Measurements from ENCODE around the gene C19orf67. TPM values are rescaled to one million over a fixed set of nuclear protein-coding genes. Genes with fewer than 3 reads are reported as not detected.

The C19orf67 gene
- total and polyA plus RNA-seq, 2 of the 13 experiments (the other 11 are each of a cell fraction or from before 2014, with no cell fraction given): 0.11 to 0.32 TPM

DNA sequence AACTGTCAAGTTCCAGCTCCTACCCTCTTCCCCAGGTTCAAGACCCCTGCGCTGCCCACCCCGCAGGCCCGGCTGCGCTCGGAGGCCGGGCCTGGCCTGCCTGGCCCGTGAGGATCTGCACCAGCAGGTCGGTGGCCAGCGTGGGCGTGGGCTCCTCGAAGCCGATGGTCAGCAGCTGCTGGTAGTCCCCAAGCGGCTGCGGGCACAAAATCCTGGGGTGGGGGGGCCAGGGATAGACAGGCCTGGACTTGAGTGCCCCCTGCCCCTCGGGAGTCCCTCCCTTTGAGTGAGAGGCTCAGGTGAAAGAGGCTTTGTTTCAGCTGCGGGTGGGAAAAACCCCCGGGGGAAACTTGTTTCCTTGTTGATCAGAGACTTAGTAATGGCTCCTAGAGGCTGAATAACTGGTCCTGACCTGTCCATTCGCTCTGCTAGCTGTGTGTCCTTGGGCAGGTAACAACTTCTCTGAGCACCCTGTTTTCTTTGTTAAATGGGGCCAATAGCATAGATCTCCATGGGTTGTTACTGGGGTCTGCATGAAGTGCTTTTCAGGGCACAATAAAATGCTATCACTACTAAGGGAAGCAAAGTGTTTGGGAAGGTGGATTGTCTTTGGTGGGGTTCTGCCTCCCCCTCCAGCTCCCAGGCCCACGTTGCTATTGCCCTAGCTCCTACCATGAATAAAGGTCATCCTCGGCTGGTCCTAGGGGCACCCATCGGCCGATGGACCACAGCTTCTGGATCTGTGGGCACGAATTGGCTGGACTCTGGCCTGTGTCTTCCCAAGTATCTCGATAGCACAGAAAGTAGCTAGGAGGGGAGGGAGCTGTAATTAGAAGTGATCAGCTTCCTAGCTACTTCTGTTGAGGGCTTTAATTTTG is 3.5 kb downstream of the C19orf67 start (continued):
- TF ChIP-seq ZNF619 (CRISPR knock-in tag; IDR thresholded peaks at IDR 0.05): no peak
- 0 out of 2 replicates have a peak, but pooled peaks have one; percentile 67 for TF ChIP-seq ZNF484 (CRISPR knock-in tag; IDR thresholded peaks at IDR 0.05; ENCODE audit: borderline replicate concordance, low read depth)
- peak; percentile 11; the same call in 1 of the 2 replicates for TF ChIP-seq ZNF563 (CRISPR knock-in tag; IDR thresholded peaks at IDR 0.05)
- TF ChIP-seq GFI1 (CRISPR knock-in tag; IDR thresholded peaks at IDR 0.05; ENCODE audit: borderline replicate concordance): no peak
- no peak for TF ChIP-seq GPBP1L1 (CRISPR knock-in tag; IDR thresholded peaks at IDR 0.05)
- TF ChIP-seq, protein P1, sequence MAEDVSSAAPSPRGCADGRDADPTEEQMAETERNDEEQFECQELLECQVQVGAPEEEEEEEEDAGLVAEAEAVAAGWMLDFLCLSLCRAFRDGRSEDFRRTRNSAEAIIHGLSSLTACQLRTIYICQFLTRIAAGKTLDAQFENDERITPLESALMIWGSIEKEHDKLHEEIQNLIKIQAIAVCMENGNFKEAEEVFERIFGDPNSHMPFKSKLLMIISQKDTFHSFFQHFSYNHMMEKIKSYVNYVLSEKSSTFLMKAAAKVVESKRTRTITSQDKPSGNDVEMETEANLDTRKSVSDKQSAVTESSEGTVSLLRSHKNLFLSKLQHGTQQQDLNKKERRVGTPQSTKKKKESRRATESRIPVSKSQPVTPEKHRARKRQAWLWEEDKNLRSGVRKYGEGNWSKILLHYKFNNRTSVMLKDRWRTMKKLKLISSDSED (CRISPR knock-in tag; IDR thresholded peaks at IDR 0.05): no peak
- 0 out of 2 replicates have a peak, but pooled peaks have one; percentile 8 for TF ChIP-seq ZBTB43 (CRISPR knock-in tag; conservative IDR thresholded peaks at IDR 0.05)
- TF ChIP-seq ZNF616 (CRISPR knock-in tag; IDR thresholded peaks at IDR 0.05; ENCODE audit: low read depth): no peak; the same call in 1 of the 2 replicates
- peak; percentile 46; the same call in 1 of the 2 replicates for TF ChIP-seq HDAC1 (CRISPR knock-in tag; IDR thresholded peaks at IDR 0.05)
- TF ChIP-seq CENPT (CRISPR knock-in tag; IDR thresholded peaks at IDR 0.05; ENCODE audit: low read depth): no peak
- TF ChIP-seq ETV6 (CRISPR knock-in tag; conservative IDR thresholded peaks at IDR 0.05): no peak
- TF ChIP-seq, protein P2, sequence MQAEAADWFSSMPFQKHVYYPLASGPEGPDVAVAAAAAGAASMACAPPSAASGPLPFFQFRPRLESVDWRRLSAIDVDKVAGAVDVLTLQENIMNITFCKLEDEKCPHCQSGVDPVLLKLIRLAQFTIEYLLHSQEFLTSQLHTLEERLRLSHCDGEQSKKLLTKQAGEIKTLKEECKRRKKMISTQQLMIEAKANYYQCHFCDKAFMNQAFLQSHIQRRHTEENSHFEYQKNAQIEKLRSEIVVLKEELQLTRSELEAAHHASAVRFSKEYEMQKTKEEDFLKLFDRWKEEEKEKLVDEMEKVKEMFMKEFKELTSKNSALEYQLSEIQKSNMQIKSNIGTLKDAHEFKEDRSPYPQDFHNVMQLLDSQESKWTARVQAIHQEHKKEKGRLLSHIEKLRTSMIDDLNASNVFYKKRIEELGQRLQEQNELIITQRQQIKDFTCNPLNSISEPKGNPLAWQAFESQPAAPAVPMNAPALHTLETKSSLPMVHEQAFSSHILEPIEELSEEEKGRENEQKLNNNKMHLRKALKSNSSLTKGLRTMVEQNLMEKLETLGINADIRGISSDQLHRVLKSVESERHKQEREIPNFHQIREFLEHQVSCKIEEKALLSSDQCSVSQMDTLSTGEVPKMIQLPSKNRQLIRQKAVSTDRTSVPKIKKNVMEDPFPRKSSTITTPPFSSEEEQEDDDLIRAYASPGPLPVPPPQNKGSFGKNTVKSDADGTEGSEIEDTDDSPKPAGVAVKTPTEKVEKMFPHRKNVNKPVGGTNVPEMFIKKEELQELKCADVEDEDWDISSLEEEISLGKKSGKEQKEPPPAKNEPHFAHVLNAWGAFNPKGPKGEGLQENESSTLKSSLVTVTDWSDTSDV (CRISPR knock-in tag; IDR thresholded peaks at IDR 0.05): no peak
- TF ChIP-seq DPF2 (CRISPR knock-in tag; IDR thresholded peaks at IDR 0.05; ENCODE audit: borderline replicate concordance, low read depth): no peak
- TF ChIP-seq ZUFSP (CRISPR knock-in tag; IDR thresholded peaks at IDR 0.05; ENCODE audit: borderline replicate concordance): no peak
- no peak for TF ChIP-seq KMT2B (CRISPR knock-in tag; IDR thresholded peaks at IDR 0.05)
- TF ChIP-seq MXD1 (CRISPR knock-in tag; IDR thresholded peaks at IDR 0.05): 0 out of 2 replicates have a peak, but pooled peaks have one; percentile 46
- TF ChIP-seq, protein P3, sequence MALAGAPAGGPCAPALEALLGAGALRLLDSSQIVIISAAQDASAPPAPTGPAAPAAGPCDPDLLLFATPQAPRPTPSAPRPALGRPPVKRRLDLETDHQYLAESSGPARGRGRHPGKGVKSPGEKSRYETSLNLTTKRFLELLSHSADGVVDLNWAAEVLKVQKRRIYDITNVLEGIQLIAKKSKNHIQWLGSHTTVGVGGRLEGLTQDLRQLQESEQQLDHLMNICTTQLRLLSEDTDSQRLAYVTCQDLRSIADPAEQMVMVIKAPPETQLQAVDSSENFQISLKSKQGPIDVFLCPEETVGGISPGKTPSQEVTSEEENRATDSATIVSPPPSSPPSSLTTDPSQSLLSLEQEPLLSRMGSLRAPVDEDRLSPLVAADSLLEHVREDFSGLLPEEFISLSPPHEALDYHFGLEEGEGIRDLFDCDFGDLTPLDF (CRISPR knock-in tag; IDR thresholded peaks at IDR 0.05): no peak
